ENCODE results near the gene OAF. TPM values are rescaled to one million over a fixed set of nuclear protein-coding genes. Genes with fewer than 3 reads are reported as not detected.

OAF gene
- total RNA-seq, 1 experiment from 2014 or later = 25.0 TPM

Other genes with a start within 250 kb of the OAF start
- not detected in 2 replicates for gene TRIM29, start 72.9 kb upstream of the OAF start, total RNA-seq (2021)
- gene POU2F3, start 29.1 kb downstream of the OAF start, total RNA-seq (2021) = not detected in 2 replicates
- 11.1 and 13.4 TPM in 2 replicates for gene TLCD5, start 114.3 kb downstream of the OAF start, total RNA-seq (2021)
- gene ARHGEF12, start 125.4 kb downstream of the OAF start, total RNA-seq (2021) = 122 and 132 TPM in 2 replicates

Measured in A673 (cell line).